GM23338 (cell line): ENCODE measurements around the gene AKR1C2.
"Not testable (repeated sequence)": the region's sequence is repeated elsewhere in the genome, so short reads cannot be mapped to it uniquely, and the experiment has no call there.

Experiments
- CTCF ChIP-seq, 2 experiments: fragments of 200-600 bp in 1 of 2; sonication (generic) in 1 of 2; conservative IDR thresholded peaks; 2 replicates each; pipeline versions ENCODE4 v1.5.1 to v1.6.1; 2016 to 2017; ENCODE audit warnings: antibody characterized with exemption in 2 of 2, low read depth in 2 of 2, mild to moderate bottlenecking in 2 of 2, moderate library complexity in 1 of 2
- ETS1 ChIP-seq: IDR thresholded peaks from 2 replicates; pipeline ENCODE4 v1.6.1; 2016; ENCODE audit warnings: antibody characterized with exemption
- EZH2 ChIP-seq: fragments of 200-600 bp; sonication (generic); IDR thresholded peaks from one replicate; pipeline ENCODE4 v1.8.0; 2017; ENCODE audit warnings: antibody characterized with exemption, mild to moderate bottlenecking, low read depth; ENCODE audit not compliant: unreplicated experiment
- EZH2phosphoT487 ChIP-seq: fragments of 200-600 bp; sonication (generic); IDR thresholded peaks from one replicate; pipeline ENCODE4 v1.8.1; 2018; ENCODE audit warnings: antibody characterized with exemption; ENCODE audit not compliant: unreplicated experiment
- POLR2AphosphoS5 ChIP-seq: IDR thresholded peaks from 2 replicates; pipeline ENCODE4 v1.6.1; 2016; ENCODE audit warnings: antibody characterized with exemption, low read depth
- REST ChIP-seq: IDR thresholded peaks from one replicate; pipeline ENCODE4 v1.6.1; 2018; ENCODE audit warnings: antibody characterized with exemption; ENCODE audit not compliant: unreplicated experiment
- ZNF331 ChIP-seq: fragments of 250-450 bp; sonication (Bioruptor Pico); IDR thresholded peaks from 2 replicates; pipeline ENCODE4 v1.5.0; 2020; ENCODE audit warnings: low read depth, mild to moderate bottlenecking, moderate library complexity

- TF ChIP-seq POLR2AphosphoS5; ZNF331 (CRISPR knock-in tag); EZH2phosphoT487; CTCF (conservative IDR thresholded peaks at IDR 0.05; ENCODE audit: low read depth in 2 of 2); EZH2; ETS1; REST: not testable (repeated sequence)
Measured at GRCh38 chr10:5014200-5014910, 10.7 kb upstream of the AKR1C2 start.
